Measurements from ENCODE around the gene OR6B1. TPM values are rescaled to one million over a fixed set of nuclear protein-coding genes. Genes with fewer than 3 reads are reported as not detected.

The OR6B1 gene
- not detected for total RNA-seq

GRCh38 chr7:144000020-144000419 is at the start of gene OR6B1:
TSS of gene OR6B1 (plus strand) at chr7:144000320. CDS start at chr7:144003997, 3,677 bp downstream.
- no peaks in the 10 kb centered on the region for H3K36me3 Mint-ChIP-seq
- POLR2A ChIA-PET: no interaction called here
- intact Hi-C loops (cut with micrococcal nuclease): no loop called here
- CTCF ChIA-PET: no interaction called here
- no peaks in the 10 kb centered on the region for H3K4me1 Mint-ChIP-seq (ENCODE audit: low read depth)
- H3K9me3 Mint-ChIP-seq: no peaks in the 10 kb centered on the region
- DNase-seq: no peak
- no peak within 1 kb of the TSS for H3K4me3 Mint-ChIP-seq
- no peak within 1 kb of the TSS for H3K27ac Mint-ChIP-seq
- H3K27me3 Mint-ChIP-seq: peaks cover 6% of the 10 kb centered on the region

DNA sequence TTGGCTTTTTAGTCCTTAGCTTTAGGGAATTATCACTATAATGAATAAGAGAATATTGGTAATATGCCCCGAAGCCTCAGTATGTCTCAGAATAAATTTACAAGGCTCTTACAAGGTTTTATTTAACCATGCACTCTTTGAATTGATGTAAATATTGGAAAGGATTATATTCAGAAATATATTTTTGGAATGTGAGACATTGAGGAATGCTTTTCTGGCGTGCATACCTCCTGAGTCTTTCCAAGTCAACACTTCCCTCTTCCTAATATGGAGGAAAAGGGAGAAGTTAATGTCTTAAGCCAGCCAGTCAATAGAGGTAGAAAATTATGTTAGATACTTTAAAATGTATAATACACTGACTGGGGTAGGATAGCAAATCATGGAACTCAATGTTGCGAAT is 46.7 kb upstream of the OR6B1 start:
- Mint-ChIP-seq H3K27me3 (peaks cover 20% of the 10 kb centered on the region), H3K4me1 (ENCODE audit: low read depth) (no peaks in the 10 kb centered on the region), H3K36me3 (no peaks in the 10 kb centered on the region), H3K9me3 (no peaks in the 10 kb centered on the region), H3K27ac (no peak overlapping the region), H3K4me3 (no peak overlapping the region)
- ChIA-PET POLR2A (no interaction called here), CTCF (no interaction called here)
- DNase-seq: no peak
- intact Hi-C loops (cut with micrococcal nuclease): no loop called here

DNA sequence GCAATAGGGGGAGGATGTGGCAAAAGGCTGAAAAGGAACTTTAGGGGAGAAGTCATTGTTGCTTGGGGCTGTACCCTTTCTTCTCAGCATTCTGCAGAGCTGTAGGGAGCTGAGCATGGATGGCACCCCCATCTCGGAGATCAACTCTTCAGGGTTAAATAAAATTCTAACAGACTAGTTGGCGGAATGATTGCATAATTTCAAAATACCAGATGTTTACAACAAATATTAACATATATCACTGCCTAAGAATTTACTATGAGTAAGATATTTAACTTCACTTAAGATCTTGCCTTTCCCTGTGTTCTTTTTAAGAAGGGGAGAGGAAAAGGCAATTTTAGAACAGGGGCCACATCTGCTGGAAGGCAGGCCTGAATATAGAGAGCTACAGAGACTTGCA is 46.0 kb upstream of the OR6B1 start:
- Mint-ChIP-seq H3K36me3 (no peaks in the 10 kb centered on the region), H3K27me3 (peaks cover 18% of the 10 kb centered on the region), H3K4me1 (ENCODE audit: low read depth) (no peaks in the 10 kb centered on the region), H3K27ac (no peak overlapping the region), H3K9me3 (no peaks in the 10 kb centered on the region), H3K4me3 (no peak overlapping the region)
- CTCF ChIA-PET: no interaction called here
- intact Hi-C loops (cut with micrococcal nuclease): no loop called here
- POLR2A ChIA-PET: no interaction called here
- no peak for DNase-seq

GRCh38 chr7:143954544-143954943 is 45.6 kb upstream of the OR6B1 start, which contains the start of gene OR2F1:
TSS of gene OR2F1 (plus strand) at chr7:143954844. CDS start at chr7:143959971, 5,127 bp downstream.
- ChIA-PET POLR2A (no interaction called here), CTCF (no interaction called here)
- Mint-ChIP-seq H3K36me3 (no peaks in the 10 kb centered on the region), H3K4me3 (no peak within 1 kb of the TSS), H3K9me3 (no peaks in the 10 kb centered on the region), H3K4me1 (ENCODE audit: low read depth) (no peaks in the 10 kb centered on the region), H3K27me3 (peaks cover 16% of the 10 kb centered on the region), H3K27ac (no peak within 1 kb of the TSS)
- no peak for DNase-seq
- intact Hi-C loops (cut with micrococcal nuclease): no loop called here

DNA sequence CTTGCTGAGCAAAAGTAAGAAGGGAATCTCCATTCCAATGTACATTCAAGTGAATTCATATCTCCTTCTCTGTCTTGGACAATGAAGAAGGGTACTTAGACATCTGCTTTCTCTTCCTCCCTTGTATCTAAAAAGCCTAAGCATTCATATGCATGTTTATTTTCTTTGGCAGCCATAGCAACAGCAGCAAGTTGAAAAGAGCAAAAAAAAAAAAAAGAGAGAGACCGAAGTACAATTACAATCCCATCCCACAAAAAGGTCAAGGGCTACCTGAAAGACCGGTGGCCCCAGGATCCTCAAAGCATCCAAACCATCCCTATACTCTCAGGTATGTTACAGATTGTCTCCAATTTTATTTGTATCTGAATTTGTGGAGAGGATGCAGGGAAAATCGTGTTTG is 41.3 kb upstream of the OR6B1 start:
- no peak for DNase-seq
- H3K27me3 Mint-ChIP-seq: peaks cover 21% of the 10 kb centered on the region
- ChIA-PET CTCF (no interaction called here), POLR2A (no interaction called here)
- intact Hi-C loops (cut with micrococcal nuclease): no loop called here
- no peaks in the 10 kb centered on the region for H3K36me3 Mint-ChIP-seq
- no peaks in the 10 kb centered on the region for H3K4me1 Mint-ChIP-seq (ENCODE audit: low read depth)
- no peaks in the 10 kb centered on the region for H3K9me3 Mint-ChIP-seq
- H3K4me3 Mint-ChIP-seq: no peak overlapping the region
- no peak overlapping the region for H3K27ac Mint-ChIP-seq

- Mint-ChIP-seq H3K4me1 (ENCODE audit: low read depth) (no peaks in the 10 kb centered on the region), H3K27me3 (peaks cover 21% of the 10 kb centered on the region), H3K27ac (no peak overlapping the region), H3K9me3 (no peaks in the 10 kb centered on the region), H3K36me3 (no peaks in the 10 kb centered on the region), H3K4me3 (no peak overlapping the region)
- intact Hi-C loops (cut with micrococcal nuclease): no loop called here
- POLR2A ChIA-PET: no interaction called here
- DNase-seq: no peak
- CTCF ChIA-PET: no interaction called here
Observed at GRCh38 chr7:143960813-143961610, 39.1 kb upstream of the OR6B1 start.

GRCh38 chr7:143965280-143965679 is 34.8 kb upstream of the OR6B1 start:
- intact Hi-C loops (cut with micrococcal nuclease): no loop called here
- Mint-ChIP-seq H3K4me3 (no peak overlapping the region), H3K36me3 (no peaks in the 10 kb centered on the region), H3K9me3 (no peaks in the 10 kb centered on the region), H3K4me1 (ENCODE audit: low read depth) (no peaks in the 10 kb centered on the region), H3K27me3 (peaks cover 8% of the 10 kb centered on the region), H3K27ac (no peak overlapping the region)
- DNase-seq: no peak
- CTCF ChIA-PET: no interaction called here
- POLR2A ChIA-PET: no interaction called here

DNA sequence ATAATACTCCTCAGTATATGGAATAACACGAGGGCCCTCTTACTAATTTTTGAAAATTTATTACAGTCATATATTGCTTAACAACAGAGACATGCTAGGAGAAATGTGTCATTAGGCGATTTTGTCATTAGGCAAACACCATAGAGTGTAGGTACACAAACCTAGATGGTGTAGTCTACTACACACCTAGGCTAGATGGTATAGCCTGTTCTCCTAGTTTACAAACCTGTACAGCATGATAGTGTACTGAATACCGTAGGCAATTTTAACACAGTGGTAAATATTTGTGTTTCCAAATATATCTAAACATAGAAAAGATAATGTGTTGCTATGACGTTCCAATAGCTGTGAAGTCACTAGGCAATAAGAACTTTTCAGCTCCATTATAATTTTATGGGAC is 32.7 kb upstream of the OR6B1 start:
- H3K27me3 Mint-ChIP-seq: peaks cover 2% of the 10 kb centered on the region
- DNase-seq: no peak
- ChIA-PET CTCF (no interaction called here), POLR2A (no interaction called here)
- H3K27ac Mint-ChIP-seq: no peak overlapping the region
- H3K4me1 Mint-ChIP-seq (ENCODE audit: low read depth): no peaks in the 10 kb centered on the region
- H3K36me3 Mint-ChIP-seq: no peaks in the 10 kb centered on the region
- H3K4me3 Mint-ChIP-seq: no peak overlapping the region
- no peaks in the 10 kb centered on the region for H3K9me3 Mint-ChIP-seq
- intact Hi-C loops (cut with micrococcal nuclease): no loop called here

DNA sequence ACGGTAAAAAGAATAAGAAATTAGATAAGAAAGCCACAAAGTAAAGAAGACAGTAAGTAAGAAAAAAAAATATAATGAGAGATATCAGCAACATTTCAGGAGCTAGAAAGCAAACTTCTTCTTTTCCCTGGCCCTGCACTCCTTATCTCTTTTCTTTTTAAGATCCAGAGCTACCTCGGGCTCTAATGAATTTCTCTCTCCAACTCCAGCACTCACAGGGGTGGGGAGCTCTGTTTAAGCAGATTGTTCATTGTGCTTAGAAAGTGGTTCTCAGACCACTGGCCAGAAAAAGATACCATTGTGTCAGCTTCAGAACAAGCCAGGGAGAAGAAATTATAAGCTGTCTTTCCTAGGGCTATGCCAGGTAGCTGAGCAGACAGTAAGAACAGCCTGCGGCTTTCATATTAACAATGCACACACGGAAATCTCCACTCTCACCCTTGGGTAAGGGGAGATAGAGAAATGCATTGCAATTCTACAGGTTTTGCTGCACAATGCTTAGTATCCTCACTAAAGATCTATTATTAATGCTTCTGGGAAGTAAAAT is 26.2 kb upstream of the OR6B1 start:
- ChIA-PET CTCF (no interaction called here), POLR2A (no interaction called here)
- H3K9me3 Mint-ChIP-seq: no peaks in the 10 kb centered on the region
- peaks cover 5% of the 10 kb centered on the region for H3K27me3 Mint-ChIP-seq
- intact Hi-C loops (cut with micrococcal nuclease): no loop called here
- DNase-seq: no peak
- H3K27ac Mint-ChIP-seq: no peak overlapping the region
- H3K4me1 Mint-ChIP-seq (ENCODE audit: low read depth): no peaks in the 10 kb centered on the region
- no peaks in the 10 kb centered on the region for H3K36me3 Mint-ChIP-seq
- no peak overlapping the region for H3K4me3 Mint-ChIP-seq

DNA sequence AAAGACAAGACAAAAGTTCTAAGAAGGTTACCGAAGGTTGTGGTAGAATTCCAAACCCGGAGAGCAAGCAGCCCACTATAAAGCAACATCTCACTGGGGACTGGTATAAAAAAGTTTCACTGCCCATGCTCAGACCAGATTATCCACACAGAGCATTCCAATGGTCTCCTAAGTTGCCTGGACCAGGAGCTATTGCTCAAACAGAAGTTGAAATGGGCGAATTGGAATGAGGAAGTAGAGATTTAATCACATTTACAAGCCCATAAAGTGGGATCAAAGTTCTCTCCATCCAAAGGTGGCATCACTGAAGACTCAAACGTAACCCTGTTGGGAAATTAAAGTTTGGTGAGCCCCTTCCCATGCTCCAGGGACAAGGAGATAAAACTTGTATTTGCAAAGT is 25.7 kb upstream of the OR6B1 start:
- intact Hi-C loops (cut with micrococcal nuclease): no loop called here
- POLR2A ChIA-PET: no interaction called here
- CTCF ChIA-PET: no interaction called here
- no peak overlapping the region for H3K27ac Mint-ChIP-seq
- no peaks in the 10 kb centered on the region for H3K4me1 Mint-ChIP-seq (ENCODE audit: low read depth)
- no peak overlapping the region for H3K4me3 Mint-ChIP-seq
- DNase-seq: no peak
- no peaks in the 10 kb centered on the region for H3K36me3 Mint-ChIP-seq
- peaks cover 5% of the 10 kb centered on the region for H3K27me3 Mint-ChIP-seq
- no peaks in the 10 kb centered on the region for H3K9me3 Mint-ChIP-seq

DNA sequence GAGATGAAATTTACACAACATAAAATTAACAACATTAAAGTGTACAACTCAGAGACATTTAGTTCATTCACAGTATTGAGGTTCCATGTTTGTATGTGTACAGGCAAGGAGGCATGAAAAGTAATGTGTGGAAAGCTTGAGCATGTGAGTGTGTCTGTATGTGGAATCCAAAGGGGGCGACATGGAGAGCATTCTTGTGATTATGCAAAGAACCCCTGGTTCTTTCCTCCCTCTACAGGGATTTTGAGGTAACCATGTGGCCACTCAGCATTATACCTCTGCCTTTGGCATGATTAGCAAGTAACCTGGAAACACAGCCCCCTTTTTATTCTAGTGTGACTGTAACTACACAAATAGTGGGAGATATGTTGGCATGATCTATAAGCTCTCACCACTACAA is 24.5 kb upstream of the OR6B1 start:
- no peaks in the 10 kb centered on the region for H3K36me3 Mint-ChIP-seq
- no peaks in the 10 kb centered on the region for H3K4me1 Mint-ChIP-seq (ENCODE audit: low read depth)
- DNase-seq: no peak
- H3K4me3 Mint-ChIP-seq: no peak overlapping the region
- H3K9me3 Mint-ChIP-seq: no peaks in the 10 kb centered on the region
- ChIA-PET POLR2A (no interaction called here), CTCF (no interaction called here)
- intact Hi-C loops (cut with micrococcal nuclease): no loop called here
- H3K27ac Mint-ChIP-seq: no peak overlapping the region
- H3K27me3 Mint-ChIP-seq: peaks cover 5% of the 10 kb centered on the region

DNA sequence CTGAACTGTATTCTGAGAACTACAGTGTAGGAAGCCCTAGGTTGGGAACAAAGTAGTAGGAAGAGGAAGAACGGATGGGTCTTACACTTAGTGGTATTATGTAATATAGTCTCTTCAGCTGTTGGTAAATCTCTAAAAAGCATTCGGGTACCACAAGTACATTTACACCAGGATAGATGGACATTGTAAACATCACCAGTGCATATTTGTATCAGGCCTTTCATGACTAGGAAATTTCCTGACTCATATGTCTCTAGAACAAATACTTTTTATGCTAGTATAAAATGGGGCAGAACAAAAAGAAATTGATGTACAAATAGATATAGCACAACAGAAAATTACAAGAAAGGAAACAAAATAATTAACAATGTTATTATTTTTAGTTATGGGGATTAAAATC is 21.5 kb upstream of the OR6B1 start:
- CTCF ChIA-PET: no interaction called here
- DNase-seq: no peak
- Mint-ChIP-seq H3K4me1 (ENCODE audit: low read depth) (no peaks in the 10 kb centered on the region), H3K9me3 (no peaks in the 10 kb centered on the region), H3K4me3 (no peak overlapping the region), H3K27ac (no peak overlapping the region), H3K27me3 (peaks cover 5% of the 10 kb centered on the region), H3K36me3 (no peaks in the 10 kb centered on the region)
- intact Hi-C loops (cut with micrococcal nuclease): no loop called here
- POLR2A ChIA-PET: no interaction called here

DNA sequence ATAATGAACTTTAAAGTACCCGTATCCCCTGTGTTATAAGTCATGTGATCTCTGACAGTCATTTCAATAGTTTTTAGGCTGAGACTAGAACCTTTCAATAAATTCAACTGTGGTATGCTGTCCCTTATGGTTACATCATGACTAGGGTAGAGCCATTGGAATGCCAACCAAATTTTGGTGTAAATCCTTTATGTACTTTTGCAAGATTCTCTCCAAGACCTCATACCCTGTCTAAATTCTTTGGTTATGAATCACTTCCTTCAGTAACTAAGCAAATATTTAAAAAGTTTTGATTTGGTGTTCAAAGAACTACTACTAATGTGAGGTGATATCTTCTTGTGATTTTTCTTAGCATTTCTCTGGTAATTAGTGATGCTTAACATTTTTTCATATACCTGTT is 20.8 kb upstream of the OR6B1 start:
- H3K27ac Mint-ChIP-seq: no peak overlapping the region
- DNase-seq: no peak
- H3K27me3 Mint-ChIP-seq: peaks cover 5% of the 10 kb centered on the region
- CTCF ChIA-PET: no interaction called here
- H3K4me1 Mint-ChIP-seq (ENCODE audit: low read depth): no peaks in the 10 kb centered on the region
- no peaks in the 10 kb centered on the region for H3K9me3 Mint-ChIP-seq
- H3K4me3 Mint-ChIP-seq: no peak overlapping the region
- no peaks in the 10 kb centered on the region for H3K36me3 Mint-ChIP-seq
- intact Hi-C loops (cut with micrococcal nuclease): no loop called here
- POLR2A ChIA-PET: no interaction called here

Measured in activated CD4-positive, alpha-beta memory T cell treated with anti-CD3 and anti-CD28 coated beads for 36 hours (primary cell).